ENCODE results near the gene LYPD3.

The LYPD3 gene

GRCh38 chr19:43505186-43505456 is 39.7 kb upstream of the LYPD3 start:
- DNase-seq (ENCODE audit: extremely low read depth, low read depth) = no peak
- no peak overlapping the region for H3K4me3 ChIP-seq (replicated peaks; ENCODE audit: low read depth, low read length)
- TF ChIP-seq, protein P1, sequence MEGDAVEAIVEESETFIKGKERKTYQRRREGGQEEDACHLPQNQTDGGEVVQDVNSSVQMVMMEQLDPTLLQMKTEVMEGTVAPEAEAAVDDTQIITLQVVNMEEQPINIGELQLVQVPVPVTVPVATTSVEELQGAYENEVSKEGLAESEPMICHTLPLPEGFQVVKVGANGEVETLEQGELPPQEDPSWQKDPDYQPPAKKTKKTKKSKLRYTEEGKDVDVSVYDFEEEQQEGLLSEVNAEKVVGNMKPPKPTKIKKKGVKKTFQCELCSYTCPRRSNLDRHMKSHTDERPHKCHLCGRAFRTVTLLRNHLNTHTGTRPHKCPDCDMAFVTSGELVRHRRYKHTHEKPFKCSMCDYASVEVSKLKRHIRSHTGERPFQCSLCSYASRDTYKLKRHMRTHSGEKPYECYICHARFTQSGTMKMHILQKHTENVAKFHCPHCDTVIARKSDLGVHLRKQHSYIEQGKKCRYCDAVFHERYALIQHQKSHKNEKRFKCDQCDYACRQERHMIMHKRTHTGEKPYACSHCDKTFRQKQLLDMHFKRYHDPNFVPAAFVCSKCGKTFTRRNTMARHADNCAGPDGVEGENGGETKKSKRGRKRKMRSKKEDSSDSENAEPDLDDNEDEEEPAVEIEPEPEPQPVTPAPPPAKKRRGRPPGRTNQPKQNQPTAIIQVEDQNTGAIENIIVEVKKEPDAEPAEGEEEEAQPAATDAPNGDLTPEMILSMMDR (IDR thresholded peaks at IDR 0.05; ENCODE audit: low read depth, low read length, missing control alignments) = no peak

- DNase-seq (ENCODE audit: extremely low read depth, low read depth) = no peak
- H3K4me3 ChIP-seq (replicated peaks; ENCODE audit: low read depth, low read length) = peak within 1 kb of the TSS; percentile 78
- TF ChIP-seq, protein P1 (IDR thresholded peaks at IDR 0.05; ENCODE audit: low read depth, low read length, missing control alignments) = no peak
Measured at GRCh38 chr19:43504426-43505185, 39.2 kb upstream of the LYPD3 start, which contains the start of gene PHLDB3. TSS of gene PHLDB3 (minus strand) at chr19:43504746. CDS start at chr19:43504118, 628 bp downstream.

- H3K4me3 ChIP-seq (replicated peaks; ENCODE audit: low read depth, low read length) = peak overlapping the region; percentile 78
- DNase-seq (ENCODE audit: extremely low read depth, low read depth) = peak; percentile 67
- TF ChIP-seq, protein P1 (IDR thresholded peaks at IDR 0.05; ENCODE audit: low read depth, low read length, missing control alignments) = no peak
Measured at GRCh38 chr19:43503501-43504425, 38.4 kb upstream of the LYPD3 start.

- TF ChIP-seq, protein P1 (IDR thresholded peaks at IDR 0.05; ENCODE audit: low read depth, low read length, missing control alignments) = no peak
- no peak for DNase-seq (ENCODE audit: extremely low read depth, low read depth)
- 0 out of 2 replicates have a peak overlapping the region, but pooled peaks have one; percentile 5 for H3K4me3 ChIP-seq (replicated peaks; ENCODE audit: low read depth, low read length)
Measured at GRCh38 chr19:43502419-43502976, 37.1 kb upstream of the LYPD3 start.

DNA sequence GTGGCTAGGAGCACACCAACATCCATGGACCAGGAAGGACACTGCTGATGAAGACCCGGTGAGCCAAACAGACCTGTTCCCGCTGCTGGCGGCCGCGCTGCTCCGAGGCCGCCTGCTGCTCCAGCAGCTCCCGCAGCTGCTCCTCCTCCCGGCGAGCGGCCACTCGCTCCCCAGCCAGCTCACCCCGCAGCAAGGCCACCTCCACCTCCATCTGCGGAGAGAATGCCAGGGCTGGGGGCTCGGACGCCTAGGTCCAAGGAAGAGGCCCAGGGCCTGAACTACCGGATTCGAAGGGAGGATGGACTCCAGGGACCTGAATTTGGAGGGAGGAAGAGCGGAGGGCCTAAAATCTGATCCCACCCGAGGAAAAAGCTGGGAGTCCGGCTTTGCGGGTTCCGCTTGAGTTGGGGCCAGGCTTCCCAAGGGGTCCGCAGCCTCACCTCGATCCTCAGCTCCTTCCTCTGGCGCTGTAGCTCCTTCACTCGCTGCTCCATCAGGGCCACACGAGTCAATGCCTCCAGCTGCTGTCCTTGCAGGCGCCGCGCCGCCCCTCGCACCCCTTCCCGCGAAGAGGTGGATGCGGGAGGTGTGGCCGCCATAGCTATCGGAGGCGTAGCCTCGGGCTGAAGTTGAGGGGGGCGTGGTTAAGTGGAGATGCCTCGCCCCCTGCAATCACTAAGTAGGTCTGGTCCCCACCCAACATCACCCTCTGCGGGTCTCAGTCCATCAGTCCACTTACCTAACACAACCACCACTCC is 36.4 kb upstream of the LYPD3 start:
- no peak overlapping the region for H3K4me3 ChIP-seq (replicated peaks; ENCODE audit: low read depth, low read length)
- no peak for DNase-seq (ENCODE audit: extremely low read depth, low read depth)
- TF ChIP-seq, protein P1 (IDR thresholded peaks at IDR 0.05; ENCODE audit: low read depth, low read length, missing control alignments) = no peak

DNA sequence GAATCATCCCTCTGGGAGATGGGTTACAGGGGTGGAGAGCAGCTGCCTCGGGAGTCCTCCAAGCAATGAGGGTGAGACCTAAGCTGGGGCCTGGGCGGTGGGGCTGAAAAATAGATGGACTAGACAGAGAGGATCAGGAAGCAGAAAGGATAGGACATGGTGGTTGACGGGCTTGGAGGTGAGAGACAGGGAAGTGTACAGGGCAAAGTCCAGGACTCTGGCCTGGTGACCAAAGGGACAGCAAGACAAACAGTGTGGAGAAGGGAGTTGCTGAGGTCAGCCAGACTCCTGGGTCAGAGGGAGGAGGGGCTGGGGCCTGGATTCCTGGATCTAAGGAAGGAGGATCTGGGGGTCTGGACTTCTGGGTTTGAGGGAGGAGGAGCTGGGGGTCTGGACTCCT is 33.6 kb upstream of the LYPD3 start:
- DNase-seq (ENCODE audit: extremely low read depth, low read depth) = no peak
- TF ChIP-seq, protein P1 (IDR thresholded peaks at IDR 0.05; ENCODE audit: low read depth, low read length, missing control alignments) = no peak
- no peak overlapping the region for H3K4me3 ChIP-seq (replicated peaks; ENCODE audit: low read depth, low read length)
